Activated CD8-positive, alpha-beta memory T cell treated with anti-CD3 and anti-CD28 coated beads for 48 hours (primary cell): Measurements from ENCODE around the gene TBCD.

Experiments used
- DNase-seq, 3 experiments: peaks; one replicate each; pipeline ENCODE4 v3.0.0-alpha.2; 2020; ENCODE audit warnings: low read depth in 2 of 3, low spot score in 2 of 3

TBCD gene

GRCh38 chr17:82789806-82790205 is 37.9 kb downstream of the TBCD start:
- no peak for DNase-seq

- no peak for DNase-seq
Measured at GRCh38 chr17:82790391-82790790, 38.5 kb downstream of the TBCD start.

- no peak for DNase-seq
Measured at GRCh38 chr17:82791532-82791931, 39.7 kb downstream of the TBCD start.

- DNase-seq = no peak
Measured at GRCh38 chr17:82793974-82794630, 42.2 kb downstream of the TBCD start.

GRCh38 chr17:82794781-82795482 is 43.1 kb downstream of the TBCD start:
- no peak for DNase-seq

- DNase-seq = no peak
Measured at GRCh38 chr17:82795615-82796014, 43.8 kb downstream of the TBCD start.

- no peak for DNase-seq
Measured at GRCh38 chr17:82797061-82797460, 45.2 kb downstream of the TBCD start.

- DNase-seq = no peak
Measured at GRCh38 chr17:82798752-82799151, 46.9 kb downstream of the TBCD start.

GRCh38 chr17:82799591-82799990 is 47.7 kb downstream of the TBCD start:
- no peak for DNase-seq

- no peak for DNase-seq
Measured at GRCh38 chr17:82800885-82801284, 49.0 kb downstream of the TBCD start.

GRCh38 chr17:82801377-82801970 is 49.6 kb downstream of the TBCD start:
- DNase-seq = no peak

GRCh38 chr17:82802075-82802780 is 50.4 kb downstream of the TBCD start:
- no peak for DNase-seq

- DNase-seq = no peak
Measured at GRCh38 chr17:82803185-82803584, 51.3 kb downstream of the TBCD start.

- no peak for DNase-seq
Measured at GRCh38 chr17:82803606-82804005, 51.7 kb downstream of the TBCD start.

GRCh38 chr17:82804442-82805191 is 52.8 kb downstream of the TBCD start:
- DNase-seq = no peak

- DNase-seq = no peak
Measured at GRCh38 chr17:82805254-82805653, 53.4 kb downstream of the TBCD start.

GRCh38 chr17:82805823-82806222 is 54.0 kb downstream of the TBCD start:
- no peak for DNase-seq

GRCh38 chr17:82806645-82807044 is 54.8 kb downstream of the TBCD start:
- DNase-seq = no peak

GRCh38 chr17:82807101-82807500 is 55.2 kb downstream of the TBCD start:
- DNase-seq = no peak

GRCh38 chr17:82807562-82807961 is 55.7 kb downstream of the TBCD start:
- DNase-seq = no peak

- no peak for DNase-seq
Measured at GRCh38 chr17:82808006-82808405, 56.1 kb downstream of the TBCD start.
